SU-DHL-6 (cell line): ENCODE results near the gene RANBP6.
A peak's percentile ranks its signal among the peaks of the same experiment; 100 is the strongest.

Experiments
- H2AFZ ChIP-seq: fragments of 200-600 bp; sonication (generic); 2 replicates; pipeline ENCODE4 v1.6.1; 2014; ENCODE audit warnings: low read depth, mild to moderate bottlenecking, moderate library complexity, mixed read lengths, antibody characterized with exemption, low read length; ENCODE audit not compliant: severe bottlenecking
- H3F3A ChIP-seq: fragments of 200-600 bp; shearing (Covaris generic); 2 replicates; pipeline ENCODE4 v1.6.0; 2016; ENCODE audit warnings: antibody characterized with exemption, mild to moderate bottlenecking; ENCODE audit not compliant: insufficient read depth
- H3K27ac ChIP-seq: fragments of 200-600 bp; sonication (generic); 2 replicates; pipeline ENCODE4 v1.5.1; 2016; ENCODE audit warnings: low read depth, mild to moderate bottlenecking, low read length, moderate library complexity, mixed read lengths
- H3K27me3 ChIP-seq: fragments of 200-600 bp; sonication (generic), shearing (Covaris generic); 2 replicates; pipeline ENCODE4 v1.6.0; 2014; ENCODE audit warnings: mild to moderate bottlenecking, low read length
- H3K36me3 ChIP-seq: fragments of 200-600 bp; sonication (generic); 2 replicates; pipeline ENCODE4 v1.6.1; 2014; ENCODE audit warnings: mild to moderate bottlenecking, low read length, mixed read lengths
- H3K4me2 ChIP-seq: fragments of 300-600, 200-600 bp; shearing (Covaris generic), sonication (generic); 2 replicates; pipeline ENCODE4 v1.6.0; 2014; ENCODE audit warnings: low read length, low read depth, mild to moderate bottlenecking; ENCODE audit not compliant: poor library complexity, severe bottlenecking
- H3K4me3 ChIP-seq: fragments of 200-600 bp; sonication (generic); 2 replicates; pipeline ENCODE4 v1.5.1; 2014; ENCODE audit warnings: antibody characterized with exemption, low read length, mild to moderate bottlenecking, mixed read lengths; ENCODE audit not compliant: insufficient read depth, poor library complexity, severe bottlenecking
- H3K79me2 ChIP-seq: fragments of 200-600 bp; sonication (generic); 2 replicates; pipeline ENCODE4 v1.6.1; 2014; ENCODE audit warnings: mild to moderate bottlenecking, low read length, moderate library complexity; ENCODE audit not compliant: insufficient read depth
- H3K9ac ChIP-seq: fragments of 200-600 bp; sonication (generic); 2 replicates; pipeline ENCODE4 v1.7.0; 2014; ENCODE audit warnings: mild to moderate bottlenecking, low read length
- H3K9me2 ChIP-seq: fragments of 200-600 bp; sonication (generic); replicated peaks from 2 replicates; pipeline ENCODE4 v1.6.1; 2014; ENCODE audit warnings: low read length; ENCODE audit not compliant: insufficient read depth
- H3K9me3 ChIP-seq: fragments of 200-600 bp; sonication (generic); 2 replicates; pipeline ENCODE4 v1.6.1; 2014; ENCODE audit warnings: low read length, mixed read lengths; ENCODE audit not compliant: insufficient read depth
- H4K20me1 ChIP-seq: fragments of 200-600 bp; sonication (generic); 2 replicates; pipeline ENCODE4 v1.6.1; 2014; ENCODE audit warnings: low read depth, mild to moderate bottlenecking, antibody characterized with exemption, low read length, moderate library complexity, mixed read lengths
- EZH2phosphoT487 ChIP-seq: fragments of 200-600 bp; sonication (generic), shearing (Covaris generic); conservative IDR thresholded peaks from 2 replicates; pipeline ENCODE4 v1.6.1; 2018; ENCODE audit warnings: mild to moderate bottlenecking, antibody characterized with exemption, low read length, moderate library complexity, mixed read lengths
- TF ChIP-seq, protein P1 (sequence below): fragments of 200-600 bp; sonication (generic); IDR thresholded peaks from one replicate; pipeline ENCODE4 v1.5.1; 2017; ENCODE audit warnings: antibody characterized with exemption, mild to moderate bottlenecking, low read length, moderate library complexity; ENCODE audit not compliant: insufficient read depth, poor library complexity, severe bottlenecking

The RANBP6 gene

GRCh38 chr9:6054280-6055099, 39.1 kb upstream of the RANBP6 start:
- no peaks in the 10 kb centered on the region for H3K27me3 ChIP-seq
- H3K27ac ChIP-seq, result no peak overlapping the region
- H2AFZ ChIP-seq, result peak overlapping the region; percentile 60
- no peaks in the 10 kb centered on the region for H3K79me2 ChIP-seq
- H3F3A ChIP-seq, result peaks cover 16% of the 10 kb centered on the region
- H3K4me3 ChIP-seq, result no peak overlapping the region
- no peak overlapping the region for H3K9ac ChIP-seq
- H3K36me3 ChIP-seq, result no peaks in the 10 kb centered on the region
- TF ChIP-seq, protein P1, sequence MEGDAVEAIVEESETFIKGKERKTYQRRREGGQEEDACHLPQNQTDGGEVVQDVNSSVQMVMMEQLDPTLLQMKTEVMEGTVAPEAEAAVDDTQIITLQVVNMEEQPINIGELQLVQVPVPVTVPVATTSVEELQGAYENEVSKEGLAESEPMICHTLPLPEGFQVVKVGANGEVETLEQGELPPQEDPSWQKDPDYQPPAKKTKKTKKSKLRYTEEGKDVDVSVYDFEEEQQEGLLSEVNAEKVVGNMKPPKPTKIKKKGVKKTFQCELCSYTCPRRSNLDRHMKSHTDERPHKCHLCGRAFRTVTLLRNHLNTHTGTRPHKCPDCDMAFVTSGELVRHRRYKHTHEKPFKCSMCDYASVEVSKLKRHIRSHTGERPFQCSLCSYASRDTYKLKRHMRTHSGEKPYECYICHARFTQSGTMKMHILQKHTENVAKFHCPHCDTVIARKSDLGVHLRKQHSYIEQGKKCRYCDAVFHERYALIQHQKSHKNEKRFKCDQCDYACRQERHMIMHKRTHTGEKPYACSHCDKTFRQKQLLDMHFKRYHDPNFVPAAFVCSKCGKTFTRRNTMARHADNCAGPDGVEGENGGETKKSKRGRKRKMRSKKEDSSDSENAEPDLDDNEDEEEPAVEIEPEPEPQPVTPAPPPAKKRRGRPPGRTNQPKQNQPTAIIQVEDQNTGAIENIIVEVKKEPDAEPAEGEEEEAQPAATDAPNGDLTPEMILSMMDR, result peak; percentile 86
- no peak for TF ChIP-seq EZH2phosphoT487
- H3K4me2 ChIP-seq, result no peak overlapping the region
- no peaks in the 10 kb centered on the region for H3K9me2 ChIP-seq
- no peaks in the 10 kb centered on the region for H3K9me3 ChIP-seq
- no peaks in the 10 kb centered on the region for H4K20me1 ChIP-seq

DNA sequence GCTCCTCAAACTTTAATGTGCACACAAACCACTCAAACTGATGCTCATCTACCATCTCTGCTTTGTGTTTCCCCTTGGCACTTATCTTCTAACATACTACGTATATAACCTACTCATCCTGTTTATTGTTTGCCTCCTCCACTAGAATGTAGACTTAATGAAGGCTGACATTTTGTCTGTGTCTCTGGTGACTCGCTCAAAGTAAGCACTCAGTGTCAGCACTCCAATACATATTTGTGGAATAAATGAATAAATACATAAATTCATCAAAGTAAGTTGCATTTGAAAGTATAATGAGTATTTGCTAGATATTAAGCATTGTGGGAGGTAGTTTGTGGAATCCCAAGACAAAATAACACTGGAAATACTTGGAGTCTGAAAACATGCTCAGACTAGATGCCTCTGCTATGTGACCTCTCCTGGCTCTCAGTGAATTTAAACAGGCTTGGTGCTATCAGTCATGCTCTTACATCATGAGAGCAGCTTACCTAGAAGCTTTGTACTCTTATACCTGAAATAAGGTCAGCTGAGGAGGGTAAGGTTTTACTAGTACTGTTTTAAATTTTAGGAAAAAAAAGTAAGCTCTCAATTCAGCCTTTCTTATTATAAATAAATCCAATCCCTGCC, 37.0 kb upstream of the RANBP6 start:
- Histone ChIP-seq H3K36me3 (no peaks in the 10 kb centered on the region), H4K20me1 (no peaks in the 10 kb centered on the region), H3K9me3 (no peaks in the 10 kb centered on the region), H3K4me3 (no peak overlapping the region), H3K9ac (no peak overlapping the region), H3K79me2 (no peaks in the 10 kb centered on the region), H3K4me2 (peak overlapping the region; percentile 58), H3K9me2 (no peaks in the 10 kb centered on the region), H3K27ac (peak overlapping the region; percentile 87), H2AFZ (peak overlapping the region; percentile 63), H3K27me3 (no peaks in the 10 kb centered on the region), H3F3A (peaks cover 21% of the 10 kb centered on the region)
- TF ChIP-seq EZH2phosphoT487, result no peak
- TF ChIP-seq, protein P1, result no peak

- Histone ChIP-seq H3K27ac (peak overlapping the region; percentile 87), H3K9me2 (no peaks in the 10 kb centered on the region), H4K20me1 (no peaks in the 10 kb centered on the region), H3K4me2 (peak overlapping the region; percentile 58), H3K36me3 (no peaks in the 10 kb centered on the region), H3K79me2 (no peaks in the 10 kb centered on the region), H3K9me3 (no peaks in the 10 kb centered on the region), H3F3A (peaks cover 21% of the 10 kb centered on the region), H3K27me3 (no peaks in the 10 kb centered on the region), H3K4me3 (peak overlapping the region; percentile 25), H2AFZ (peak overlapping the region; percentile 63), H3K9ac (peak overlapping the region; percentile 27; the same call in 1 of the 2 replicates)
- TF ChIP-seq, protein P1, result no peak
- no peak for TF ChIP-seq EZH2phosphoT487
Observed at GRCh38 chr9:6051511-6051950, 36.1 kb upstream of the RANBP6 start.
